GM20431 (cell line): ENCODE results near the gene ZDHHC16.

Experiments used
- in situ Hi-C: fragments of 300-500 bp; cut with MseI, MboI; formaldehyde crosslinking; loops from one replicate; pipeline ENCODE4 v1.15.0; 2020; ENCODE audit warnings: low sequenced_read_pairs; ENCODE audit not compliant: unreplicated experiment

The ZDHHC16 gene

GRCh38 chr10:97503406-97503805 lies 57.4 kb downstream of the ZDHHC16 start:
- in situ Hi-C loops: no loop called here

DNA sequence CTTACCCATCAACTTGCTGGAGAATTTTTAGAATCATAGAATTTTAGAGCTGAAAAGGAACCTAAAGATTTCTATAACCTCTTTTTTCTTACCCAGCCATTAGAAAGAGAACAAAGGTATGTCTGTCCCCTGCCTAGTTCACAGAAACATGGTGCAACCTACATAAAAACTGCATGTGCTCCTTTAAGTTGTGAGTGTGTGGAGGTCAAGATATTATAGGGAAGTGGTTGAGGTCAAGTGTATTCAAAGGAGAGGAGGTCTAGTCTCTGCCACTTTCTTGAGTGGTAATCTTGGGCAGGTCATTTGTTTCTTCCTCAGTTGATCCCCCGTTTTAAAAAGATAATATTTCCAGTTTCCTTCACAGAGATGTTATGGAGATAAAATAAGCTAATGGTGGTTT lies 59.2 kb downstream of the ZDHHC16 start:
- in situ Hi-C loops: no loop called here

GRCh38 chr10:97506199-97506991 lies 60.4 kb downstream of the ZDHHC16 start:
- in situ Hi-C loops: no loop called here
